GM19372 (cell line): ENCODE results near the gene MYO9A.

Experiments used
- ATAC-seq: cut with Tn5 transposase; IDR thresholded peaks from one replicate; pipeline ENCODE4 v1.9.1; 2021; ENCODE audit warnings: mild to moderate bottlenecking, low read depth, moderate library complexity; ENCODE audit not compliant: unreplicated experiment

The MYO9A gene, protein sequence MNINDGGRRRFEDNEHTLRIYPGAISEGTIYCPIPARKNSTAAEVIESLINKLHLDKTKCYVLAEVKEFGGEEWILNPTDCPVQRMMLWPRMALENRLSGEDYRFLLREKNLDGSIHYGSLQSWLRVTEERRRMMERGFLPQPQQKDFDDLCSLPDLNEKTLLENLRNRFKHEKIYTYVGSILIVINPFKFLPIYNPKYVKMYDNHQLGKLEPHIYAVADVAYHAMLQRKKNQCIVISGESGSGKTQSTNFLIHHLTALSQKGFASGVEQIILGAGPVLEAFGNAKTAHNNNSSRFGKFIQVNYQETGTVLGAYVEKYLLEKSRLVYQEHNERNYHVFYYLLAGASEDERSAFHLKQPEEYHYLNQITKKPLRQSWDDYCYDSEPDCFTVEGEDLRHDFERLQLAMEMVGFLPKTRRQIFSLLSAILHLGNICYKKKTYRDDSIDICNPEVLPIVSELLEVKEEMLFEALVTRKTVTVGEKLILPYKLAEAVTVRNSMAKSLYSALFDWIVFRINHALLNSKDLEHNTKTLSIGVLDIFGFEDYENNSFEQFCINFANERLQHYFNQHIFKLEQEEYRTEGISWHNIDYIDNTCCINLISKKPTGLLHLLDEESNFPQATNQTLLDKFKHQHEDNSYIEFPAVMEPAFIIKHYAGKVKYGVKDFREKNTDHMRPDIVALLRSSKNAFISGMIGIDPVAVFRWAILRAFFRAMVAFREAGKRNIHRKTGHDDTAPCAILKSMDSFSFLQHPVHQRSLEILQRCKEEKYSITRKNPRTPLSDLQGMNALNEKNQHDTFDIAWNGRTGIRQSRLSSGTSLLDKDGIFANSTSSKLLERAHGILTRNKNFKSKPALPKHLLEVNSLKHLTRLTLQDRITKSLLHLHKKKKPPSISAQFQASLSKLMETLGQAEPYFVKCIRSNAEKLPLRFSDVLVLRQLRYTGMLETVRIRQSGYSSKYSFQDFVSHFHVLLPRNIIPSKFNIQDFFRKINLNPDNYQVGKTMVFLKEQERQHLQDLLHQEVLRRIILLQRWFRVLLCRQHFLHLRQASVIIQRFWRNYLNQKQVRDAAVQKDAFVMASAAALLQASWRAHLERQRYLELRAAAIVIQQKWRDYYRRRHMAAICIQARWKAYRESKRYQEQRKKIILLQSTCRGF (N-terminal part only)

GRCh38 chr15:72118017-72118978 lies at the start of gene MYO9A, which contains the start of gene SENP8:
MYO9A (minus strand) TSS chr15:72118150; CDS start chr15:72046563, 71,587 bp downstream.
SENP8 (plus strand) TSS chr15:72118403; CDS start chr15:72139624, 21,221 bp downstream.
- ATAC-seq, result peak; percentile 59

DNA sequence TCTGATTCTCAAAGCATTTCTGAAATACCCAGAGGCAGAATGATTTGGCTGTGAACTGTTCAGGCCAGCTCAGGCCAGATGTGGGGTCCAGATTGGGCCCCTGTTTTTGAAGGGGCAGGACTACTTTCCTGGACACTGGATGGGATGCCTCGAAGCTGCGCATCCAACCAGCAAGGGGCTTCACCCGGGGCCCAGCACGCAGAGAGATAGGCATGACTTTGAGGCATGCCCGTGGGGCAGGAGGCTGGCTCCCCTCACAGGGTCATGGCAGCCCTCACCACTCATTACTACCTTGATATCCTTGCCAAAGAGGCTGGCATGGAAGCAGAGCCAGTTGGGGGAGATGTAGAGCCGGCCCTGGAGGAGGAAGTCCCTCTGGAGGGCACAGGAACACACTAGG lies 49.5 kb upstream of the MYO9A start:
- ATAC-seq, result no peak

GRCh38 chr15:72166716-72167417 lies 48.9 kb upstream of the MYO9A start:
- no peak for ATAC-seq

GRCh38 chr15:72163719-72164118 lies 45.8 kb upstream of the MYO9A start:
- ATAC-seq, result no peak

DNA sequence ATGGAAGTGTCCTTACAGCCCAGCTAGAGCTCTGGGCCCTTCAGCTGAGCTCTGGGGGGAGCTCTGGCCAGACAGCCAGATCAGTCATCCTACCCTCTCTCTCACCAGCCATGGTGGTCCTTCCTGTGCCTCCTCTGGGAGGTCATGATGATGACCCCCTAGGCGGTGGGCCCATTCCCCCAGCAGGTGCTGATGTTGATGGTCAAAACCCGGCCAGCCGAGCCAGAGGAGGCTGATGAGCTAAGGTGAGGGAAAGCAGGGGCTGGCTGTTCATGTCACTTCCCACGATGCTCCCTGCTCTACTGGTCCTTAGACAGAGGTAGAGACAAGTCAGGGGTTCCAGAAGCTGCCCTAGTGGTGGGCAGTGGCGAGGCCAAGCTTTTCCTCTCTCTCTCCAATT lies 44.6 kb upstream of the MYO9A start:
- no peak for ATAC-seq

DNA sequence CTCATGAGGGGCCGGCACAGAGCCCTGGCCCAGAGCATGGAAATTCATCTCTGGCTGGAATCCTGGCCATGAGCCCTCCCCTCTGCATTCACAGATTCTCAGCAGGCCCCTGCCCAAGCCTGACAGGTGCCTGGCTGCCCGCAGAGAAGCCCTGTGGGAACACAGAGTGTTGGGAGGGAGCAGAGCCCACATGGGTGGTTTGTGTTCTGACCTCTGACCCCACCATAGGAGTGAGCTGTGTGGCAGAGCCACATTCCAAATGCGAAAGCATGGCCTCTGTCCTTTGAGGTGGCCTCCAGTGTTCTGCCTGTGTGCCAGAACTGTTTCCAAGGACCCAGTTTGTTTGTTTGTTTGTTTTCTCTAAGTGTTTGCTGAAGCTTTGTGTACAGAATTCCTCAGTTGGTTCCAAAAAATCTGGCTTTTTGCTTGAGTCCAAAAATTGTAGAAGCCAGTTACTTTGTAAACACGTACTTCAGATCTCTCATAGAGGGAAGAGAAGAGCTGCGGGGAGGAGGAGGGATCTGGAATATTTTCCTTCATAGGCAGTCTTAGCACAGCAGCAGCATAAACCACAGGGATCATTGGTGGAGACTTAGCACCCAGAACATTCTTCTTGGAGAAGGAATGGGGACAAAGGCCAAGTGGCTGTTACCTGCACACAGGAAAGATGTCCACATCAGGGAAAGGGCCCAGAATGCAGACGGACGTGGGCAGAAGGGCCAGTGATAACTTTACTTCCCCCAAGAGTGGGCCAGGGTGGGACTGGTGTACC lies 43.6 kb upstream of the MYO9A start:
- no peak for ATAC-seq

DNA sequence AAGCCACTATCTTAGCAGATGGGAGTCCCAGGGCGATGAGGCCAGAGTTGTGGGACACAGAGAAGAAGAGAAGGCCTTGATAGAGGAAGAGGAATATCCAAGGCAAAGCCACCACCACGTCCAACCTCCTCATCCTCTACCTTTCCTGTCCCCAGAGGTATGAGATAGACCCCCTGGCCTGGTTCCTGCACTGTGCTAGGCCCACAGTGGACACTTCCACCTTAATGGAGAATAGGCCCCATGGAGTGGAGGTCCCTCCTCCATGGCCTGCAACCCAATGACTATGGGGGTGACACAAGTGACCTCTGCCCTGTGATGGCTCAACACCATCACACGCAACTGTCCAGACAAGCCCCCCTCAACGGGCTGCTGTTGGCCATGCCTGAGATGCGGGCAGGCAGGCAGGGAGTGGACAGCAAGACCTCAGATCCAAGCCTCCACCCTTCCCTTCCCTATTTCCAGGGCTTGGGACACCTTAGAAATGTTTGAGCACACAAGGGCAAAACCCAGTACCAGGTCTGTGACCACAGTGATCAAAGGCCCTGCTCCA lies 42.8 kb upstream of the MYO9A start:
- ATAC-seq, result no peak

GRCh38 chr15:72156928-72157327 lies 39.0 kb upstream of the MYO9A start:
- no peak for ATAC-seq

GRCh38 chr15:72155635-72156616 lies 38.0 kb upstream of the MYO9A start:
- no peak for ATAC-seq

DNA sequence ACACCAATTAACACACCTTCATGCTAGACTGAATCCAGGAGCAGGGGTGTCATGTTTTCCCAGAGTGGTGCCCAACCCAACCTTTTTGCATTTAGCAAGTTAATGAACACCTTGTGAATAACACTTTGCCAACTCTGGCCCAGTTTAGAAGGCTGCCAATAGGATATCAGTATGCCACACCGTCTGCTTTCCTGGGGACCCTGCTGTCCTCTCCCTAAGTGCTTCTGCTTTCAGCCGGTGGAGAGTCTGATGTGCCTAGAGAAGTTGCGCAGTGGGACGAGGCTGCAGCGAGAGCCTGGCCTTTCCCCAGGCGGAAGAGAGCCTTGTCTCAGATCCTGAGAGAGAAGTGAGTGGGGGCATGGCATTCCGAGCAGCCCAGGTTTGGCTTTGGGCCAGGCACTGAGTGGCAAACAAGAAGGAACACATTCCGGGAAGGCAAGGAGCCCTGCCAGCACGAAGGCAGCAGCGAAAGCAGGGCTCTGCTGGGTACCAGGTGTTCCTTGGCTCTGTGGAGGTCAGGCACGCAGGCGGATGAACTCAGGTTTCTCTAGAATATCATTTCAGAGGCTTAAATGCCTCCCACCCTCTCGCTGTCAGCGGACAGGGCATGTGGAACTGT lies 37.2 kb upstream of the MYO9A start:
- no peak for ATAC-seq

DNA sequence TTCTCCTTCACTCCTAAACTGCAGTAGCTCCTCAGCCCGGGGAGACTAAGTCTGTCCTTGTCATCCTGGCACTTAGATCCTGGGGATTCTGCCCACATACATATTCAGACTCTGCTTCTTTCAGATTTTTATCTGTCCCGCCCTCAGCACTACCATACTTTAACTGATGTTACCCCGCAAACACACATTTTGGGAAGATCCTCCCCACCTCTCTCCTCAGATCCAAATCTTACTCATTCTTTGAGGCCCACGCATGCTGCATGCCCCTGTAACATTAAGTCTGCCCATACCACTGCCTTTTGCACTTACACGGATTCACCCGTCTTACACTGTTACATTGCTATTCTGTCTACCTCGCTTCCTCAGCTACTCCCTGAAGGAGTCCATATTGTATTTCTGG lies 36.4 kb upstream of the MYO9A start:
- no peak for ATAC-seq

DNA sequence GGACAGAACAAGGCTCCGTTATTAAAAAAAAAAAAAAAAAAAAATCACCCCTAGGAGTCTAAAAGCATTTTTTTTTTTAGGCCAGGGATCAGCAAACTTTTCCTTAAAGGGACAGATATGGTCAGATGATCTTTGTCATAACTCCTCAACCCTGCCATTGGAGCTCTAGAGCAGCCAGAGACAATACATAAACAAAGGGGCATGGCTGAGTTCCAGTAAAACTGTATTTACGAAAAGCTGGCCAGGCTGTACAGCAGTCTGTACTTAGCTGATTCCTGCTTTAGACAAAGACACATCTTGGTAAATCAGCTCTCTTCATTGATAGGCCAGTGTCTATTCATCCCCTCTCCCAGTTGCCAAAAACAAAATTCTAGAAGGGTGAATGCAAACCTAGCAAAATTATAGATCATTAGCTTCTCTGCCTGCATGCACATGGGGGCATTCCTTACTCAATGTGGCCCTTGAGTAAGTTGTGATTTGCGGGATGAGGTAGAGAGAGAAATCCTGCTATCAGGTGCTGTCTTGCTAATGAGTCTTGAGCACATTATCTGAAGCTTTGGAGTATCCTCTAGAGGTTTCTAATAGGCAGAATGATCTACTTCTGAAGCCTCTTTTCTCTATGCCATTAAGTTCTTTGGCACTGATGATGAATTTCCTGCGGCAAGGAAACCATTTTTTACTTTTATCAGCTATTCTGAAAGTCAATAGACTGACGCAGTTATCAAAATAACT lies 35.5 kb upstream of the MYO9A start:
- no peak for ATAC-seq

DNA sequence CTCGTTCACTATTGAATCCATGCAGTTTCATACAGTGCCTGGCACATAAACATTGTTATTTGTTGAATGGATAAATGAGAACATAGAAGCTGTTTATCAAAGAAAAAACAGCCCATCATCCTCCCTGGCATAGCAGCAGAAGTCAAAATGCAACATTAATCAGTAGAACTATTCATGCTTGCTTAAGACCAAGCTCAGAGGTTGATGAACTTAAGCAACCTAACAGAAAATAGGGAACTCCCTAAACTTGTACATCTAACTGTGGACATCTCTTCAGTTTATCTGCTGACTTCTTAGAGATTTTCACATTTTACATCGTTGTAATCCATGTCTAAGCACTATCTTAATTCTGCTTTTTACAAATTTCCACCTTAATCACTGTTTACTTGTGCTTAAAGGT lies 29.5 kb upstream of the MYO9A start:
- ATAC-seq, result no peak

DNA sequence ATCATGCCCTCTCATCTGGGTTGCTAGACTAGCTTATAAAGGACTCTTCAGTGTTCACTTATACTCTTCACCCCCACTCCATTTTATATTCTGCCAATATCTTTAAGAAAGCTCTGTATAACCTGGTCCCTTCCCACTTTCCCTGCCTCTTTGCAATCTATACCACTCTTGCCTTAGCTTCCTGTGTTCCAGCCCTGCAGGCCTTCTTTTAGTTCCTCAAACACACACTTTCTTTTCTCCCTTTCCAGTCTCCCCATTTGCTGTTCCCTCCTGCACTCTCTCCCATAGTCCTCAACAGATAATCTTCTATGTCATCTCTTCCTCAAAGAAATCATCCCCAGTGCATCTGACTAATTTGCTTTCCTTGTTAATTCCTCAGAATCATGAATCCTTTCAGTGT lies 29.0 kb upstream of the MYO9A start:
- no peak for ATAC-seq

GRCh38 chr15:72146221-72146620 lies 28.3 kb upstream of the MYO9A start:
- ATAC-seq, result no peak
